GM12801 (cell line): Measurements from ENCODE around the gene SLC25A43.

Source experiments
- TF ChIP-seq, protein P1 (sequence below): IDR thresholded peaks from one replicate; pipeline ENCODE4 v1.5.1; 2011; ENCODE audit warnings: control low read depth; ENCODE audit not compliant: insufficient read length; ENCODE audit errors: extremely low read depth

The SLC25A43 gene

DNA sequence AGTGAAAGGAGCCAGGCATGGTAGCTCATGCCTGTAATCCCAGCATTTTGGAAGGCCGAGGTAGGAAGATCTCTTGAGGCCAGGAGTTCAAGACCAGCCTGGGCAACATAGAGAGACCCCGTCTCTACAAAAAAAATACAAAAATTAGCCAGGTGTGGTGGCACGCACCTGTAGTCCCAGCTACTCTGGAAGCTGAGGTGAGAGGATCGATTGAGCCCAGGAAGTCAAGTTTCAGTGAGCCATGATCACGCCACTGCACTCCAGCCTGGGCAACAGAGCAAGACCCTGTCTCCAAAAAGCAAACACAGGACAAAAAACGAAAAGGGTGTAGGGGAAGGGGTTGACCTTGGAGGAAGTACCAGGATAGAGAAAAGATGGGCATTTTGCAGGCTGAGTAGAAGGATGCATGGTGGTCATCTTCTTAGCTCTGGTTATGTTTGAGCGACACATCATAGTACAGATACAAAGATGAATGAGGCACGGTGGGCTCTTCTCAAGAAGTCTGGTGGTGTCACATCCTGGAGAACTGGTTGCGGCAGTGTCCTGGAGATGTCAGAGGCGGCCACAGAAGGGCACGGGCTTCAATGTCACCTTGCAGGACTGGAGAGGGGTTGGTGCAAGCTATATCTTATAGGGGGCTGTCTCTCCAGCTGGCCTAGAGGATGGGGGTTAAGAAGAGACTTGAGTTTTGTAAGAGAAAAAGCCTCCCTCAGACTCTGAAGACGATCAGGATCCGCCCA lies 101.1 kb downstream of the SLC25A43 start:
- TF ChIP-seq, protein P1, sequence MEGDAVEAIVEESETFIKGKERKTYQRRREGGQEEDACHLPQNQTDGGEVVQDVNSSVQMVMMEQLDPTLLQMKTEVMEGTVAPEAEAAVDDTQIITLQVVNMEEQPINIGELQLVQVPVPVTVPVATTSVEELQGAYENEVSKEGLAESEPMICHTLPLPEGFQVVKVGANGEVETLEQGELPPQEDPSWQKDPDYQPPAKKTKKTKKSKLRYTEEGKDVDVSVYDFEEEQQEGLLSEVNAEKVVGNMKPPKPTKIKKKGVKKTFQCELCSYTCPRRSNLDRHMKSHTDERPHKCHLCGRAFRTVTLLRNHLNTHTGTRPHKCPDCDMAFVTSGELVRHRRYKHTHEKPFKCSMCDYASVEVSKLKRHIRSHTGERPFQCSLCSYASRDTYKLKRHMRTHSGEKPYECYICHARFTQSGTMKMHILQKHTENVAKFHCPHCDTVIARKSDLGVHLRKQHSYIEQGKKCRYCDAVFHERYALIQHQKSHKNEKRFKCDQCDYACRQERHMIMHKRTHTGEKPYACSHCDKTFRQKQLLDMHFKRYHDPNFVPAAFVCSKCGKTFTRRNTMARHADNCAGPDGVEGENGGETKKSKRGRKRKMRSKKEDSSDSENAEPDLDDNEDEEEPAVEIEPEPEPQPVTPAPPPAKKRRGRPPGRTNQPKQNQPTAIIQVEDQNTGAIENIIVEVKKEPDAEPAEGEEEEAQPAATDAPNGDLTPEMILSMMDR = no peak

DNA sequence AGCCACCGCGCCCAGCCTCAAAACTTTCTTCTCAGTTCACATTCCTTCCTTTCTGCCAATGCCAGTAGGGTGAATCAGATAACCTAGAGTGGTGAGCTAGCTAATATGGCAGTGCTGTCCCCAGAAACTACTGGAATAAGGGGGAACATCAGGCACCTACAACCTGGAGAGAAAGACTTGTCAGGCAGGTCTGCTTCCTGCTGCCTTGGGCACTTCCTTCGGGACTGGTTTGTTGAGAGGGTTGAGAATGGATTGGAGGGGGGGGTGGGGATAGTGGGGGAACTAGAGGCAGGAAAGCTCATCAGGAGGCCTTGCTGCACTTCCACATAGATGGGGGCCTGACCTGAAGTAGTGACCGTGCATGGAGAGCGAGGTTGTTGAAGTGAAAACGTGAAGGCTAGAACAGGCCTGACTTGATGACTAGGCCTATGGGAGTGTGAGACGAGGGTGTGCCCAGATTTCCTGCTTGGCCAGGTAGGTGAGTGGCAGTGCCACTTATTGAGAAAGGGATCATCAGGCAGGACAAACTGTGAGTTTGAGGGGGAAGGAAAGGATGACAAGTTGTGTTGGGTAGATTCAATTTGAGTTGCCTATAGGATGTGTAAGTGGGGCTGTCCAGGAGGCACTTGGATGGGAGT lies 102.5 kb downstream of the SLC25A43 start:
- TF ChIP-seq, protein P1 = no peak

DNA sequence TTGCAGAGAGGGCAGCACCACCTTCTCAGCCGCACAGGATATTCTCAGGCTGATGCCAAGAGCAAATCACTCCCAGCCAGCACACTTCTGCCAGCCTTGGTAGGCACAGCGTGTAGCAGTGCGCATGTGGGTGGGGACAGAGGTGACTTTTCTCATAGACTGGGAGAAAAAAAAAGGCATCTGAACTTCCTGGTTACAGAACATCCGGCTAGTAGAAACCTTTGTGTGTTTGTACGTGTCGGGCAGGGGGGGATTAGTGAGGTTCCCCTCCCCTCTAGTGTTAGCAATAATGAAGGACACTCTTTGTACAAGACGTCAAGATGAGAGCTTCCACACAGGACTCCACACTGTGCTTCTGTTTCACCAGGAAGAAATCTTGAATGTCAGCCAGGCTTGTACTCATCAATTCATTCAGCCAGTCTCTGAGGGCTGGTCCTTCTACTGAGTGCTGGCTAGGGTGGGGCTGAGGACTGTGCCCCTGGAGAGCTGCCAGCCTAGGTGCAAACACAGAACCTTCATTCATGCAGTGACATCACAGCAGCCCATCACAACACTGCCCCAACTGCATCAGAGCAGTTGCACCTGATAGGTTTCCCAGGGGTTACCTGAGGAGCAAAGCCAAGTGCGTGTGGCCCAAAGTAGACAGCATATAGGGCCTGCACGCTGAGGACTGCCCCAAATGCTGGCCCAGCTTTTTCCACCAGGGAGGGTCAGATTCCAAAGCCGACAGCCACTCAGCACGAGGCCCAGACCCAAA lies 103.8 kb downstream of the SLC25A43 start:
- TF ChIP-seq, protein P1 = no peak

DNA sequence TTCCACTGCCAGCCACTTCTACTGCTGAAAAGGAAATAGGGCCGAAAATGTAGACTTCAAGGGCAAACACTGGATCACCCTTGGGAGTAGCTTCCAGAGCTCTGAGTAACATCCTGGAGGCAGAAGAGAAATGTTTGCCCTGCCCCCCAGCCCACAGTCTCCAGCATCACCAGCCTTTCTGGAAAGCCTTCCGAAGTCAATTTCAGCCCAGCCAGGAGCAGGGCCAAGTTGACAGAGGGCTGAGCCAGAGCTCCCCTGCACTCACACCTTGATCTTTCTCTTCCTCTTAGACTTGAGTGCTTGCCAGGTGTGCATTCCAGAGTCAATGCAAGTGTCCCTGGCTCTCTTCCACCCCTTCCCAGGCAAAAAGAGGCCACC lies 104.3 kb downstream of the SLC25A43 start:
- TF ChIP-seq, protein P1 = no peak
